GM23248 (cell line): Measurements from ENCODE around the gene PCED1B.

Source experiments
- EZH2 ChIP-seq: fragments of 200-600 bp; sonication (generic); IDR thresholded peaks from 2 replicates; pipeline ENCODE4 v1.6.1; 2018; ENCODE audit warnings: antibody characterized with exemption, mild to moderate bottlenecking; ENCODE audit not compliant: insufficient read depth, poor library complexity, severe bottlenecking
- EZH2phosphoT487 ChIP-seq: fragments of 200-600 bp; sonication (generic); IDR thresholded peaks from 2 replicates; pipeline ENCODE4 v1.6.1; 2018; ENCODE audit warnings: antibody characterized with exemption, moderate library complexity, mild to moderate bottlenecking, low read depth; ENCODE audit not compliant: insufficient read depth

DNA sequence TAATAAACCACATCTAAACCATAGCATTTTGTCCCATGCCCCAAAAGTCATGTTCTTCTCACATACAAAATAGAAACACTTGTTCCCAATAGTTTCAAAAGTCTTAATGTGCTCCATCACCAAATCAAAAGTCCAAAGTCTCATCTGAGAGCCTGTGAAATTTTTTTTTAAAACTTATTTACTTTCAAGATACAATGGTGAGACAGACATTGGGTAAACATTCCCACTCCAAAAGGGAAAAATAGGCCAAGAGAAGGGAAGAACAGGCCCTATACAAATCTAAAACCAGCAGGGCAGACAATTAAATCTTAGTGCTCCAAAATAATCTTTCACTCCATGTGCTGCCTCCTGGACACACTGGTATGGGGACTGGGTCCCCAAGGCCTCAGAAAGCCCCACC is 84.7 kb downstream of the PCED1B start:
- TF ChIP-seq EZH2 (no peak), EZH2phosphoT487 (no peak)
